ENCODE results near the gene ANKRD34A.

DNA sequence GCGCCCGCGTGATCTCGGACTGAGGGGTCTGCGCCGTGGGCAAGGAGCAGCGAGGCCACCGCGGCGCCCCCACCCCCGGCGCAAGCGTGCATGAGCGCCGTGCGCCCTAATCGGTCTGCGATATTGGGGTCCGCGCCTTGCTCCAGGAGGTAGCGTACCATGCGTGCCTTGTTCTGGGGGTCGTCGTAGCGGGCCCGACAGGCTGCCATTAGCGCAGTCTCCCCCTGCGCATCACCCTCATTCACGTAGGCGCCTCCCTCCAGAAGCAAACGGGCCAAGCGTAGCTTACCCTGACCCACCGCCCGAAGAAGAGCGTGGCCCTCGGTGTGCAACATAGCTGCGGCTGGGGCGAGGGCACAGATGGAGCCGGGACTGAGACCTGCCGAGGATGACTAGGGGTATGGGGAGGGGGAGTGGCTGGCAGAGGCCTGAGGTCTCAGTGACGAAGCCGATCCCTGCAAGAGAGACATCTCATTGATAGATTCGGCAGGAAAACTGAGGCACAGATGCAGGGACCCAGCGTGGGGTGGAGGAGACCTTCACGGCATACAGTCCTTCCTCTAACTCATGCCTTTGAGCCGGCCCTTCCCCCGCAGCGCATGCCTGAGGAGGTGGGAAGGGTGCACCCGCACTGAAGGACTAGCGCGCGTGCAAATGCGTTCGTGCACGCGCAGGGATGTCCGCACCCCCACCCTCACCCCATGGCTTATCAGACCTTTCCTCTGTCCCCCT is 2.8 kb downstream of the ANKRD34A start:
- TF ChIP-seq, protein P1, sequence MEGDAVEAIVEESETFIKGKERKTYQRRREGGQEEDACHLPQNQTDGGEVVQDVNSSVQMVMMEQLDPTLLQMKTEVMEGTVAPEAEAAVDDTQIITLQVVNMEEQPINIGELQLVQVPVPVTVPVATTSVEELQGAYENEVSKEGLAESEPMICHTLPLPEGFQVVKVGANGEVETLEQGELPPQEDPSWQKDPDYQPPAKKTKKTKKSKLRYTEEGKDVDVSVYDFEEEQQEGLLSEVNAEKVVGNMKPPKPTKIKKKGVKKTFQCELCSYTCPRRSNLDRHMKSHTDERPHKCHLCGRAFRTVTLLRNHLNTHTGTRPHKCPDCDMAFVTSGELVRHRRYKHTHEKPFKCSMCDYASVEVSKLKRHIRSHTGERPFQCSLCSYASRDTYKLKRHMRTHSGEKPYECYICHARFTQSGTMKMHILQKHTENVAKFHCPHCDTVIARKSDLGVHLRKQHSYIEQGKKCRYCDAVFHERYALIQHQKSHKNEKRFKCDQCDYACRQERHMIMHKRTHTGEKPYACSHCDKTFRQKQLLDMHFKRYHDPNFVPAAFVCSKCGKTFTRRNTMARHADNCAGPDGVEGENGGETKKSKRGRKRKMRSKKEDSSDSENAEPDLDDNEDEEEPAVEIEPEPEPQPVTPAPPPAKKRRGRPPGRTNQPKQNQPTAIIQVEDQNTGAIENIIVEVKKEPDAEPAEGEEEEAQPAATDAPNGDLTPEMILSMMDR (IDR thresholded peaks at IDR 0.05): no peak
- peak in 1 of 2 donors; percentile 55 for TF ChIP-seq EP300 (IDR thresholded peaks at IDR 0.05)

Data from tibial nerve (tissue), 4 donors.